RCC 7860 (cell line): Measurements from ENCODE around the gene P2RY2.

ENCODE experiments used
- DNase-seq: peaks from one replicate; pipeline ENCODE4 v3.0.0-alpha.2; 2015; ENCODE audit warnings: low spot score
- FAIRE-seq: peaks from 2 replicates; lab custom pipeline; 2012; peaks lifted over from hg19 to GRCh38; lab: Jason Lieb, UNC

Gene P2RY2

GRCh38 chr11:73203790-73204189 is 14.3 kb upstream of the P2RY2 start:
- no peak for DNase-seq
- FAIRE-seq = no peak

GRCh38 chr11:73204711-73205121 is 13.4 kb upstream of the P2RY2 start:
- FAIRE-seq (no peak), DNase-seq (no peak)

GRCh38 chr11:73205661-73206343 is 12.3 kb upstream of the P2RY2 start:
- DNase-seq (no peak), FAIRE-seq (no peak)

GRCh38 chr11:73206801-73207200 is 11.3 kb upstream of the P2RY2 start:
- DNase-seq = no peak
- no peak for FAIRE-seq

GRCh38 chr11:73209892-73210291 is 8.2 kb upstream of the P2RY2 start:
- DNase-seq = no peak
- no peak for FAIRE-seq

GRCh38 chr11:73210916-73211667 is 7.0 kb upstream of the P2RY2 start:
- FAIRE-seq (no peak), DNase-seq (no peak)

- DNase-seq (no peak), FAIRE-seq (no peak)
Observed at GRCh38 chr11:73213196-73214143, 4.6 kb upstream of the P2RY2 start.

- FAIRE-seq = no peak
- no peak for DNase-seq
Observed at GRCh38 chr11:73215191-73216134, 2.6 kb upstream of the P2RY2 start.

- DNase-seq (no peak), FAIRE-seq (no peak)
Observed at GRCh38 chr11:73216465-73216864, 1.6 kb upstream of the P2RY2 start.

GRCh38 chr11:73217131-73217809 is 811 bp upstream of the P2RY2 start:
- no peak for FAIRE-seq

GRCh38 chr11:73217810-73218105 is 323 bp upstream of the P2RY2 start:
- no peak for FAIRE-seq
- DNase-seq = no peak

More at GRCh38 chr11:73217131-73217809, 811 bp upstream of the P2RY2 start:
- DNase-seq = no peak

- no peak for DNase-seq
- no peak for FAIRE-seq
Observed at GRCh38 chr11:73218830-73219215, 742 bp downstream of the P2RY2 start.

GRCh38 chr11:73219396-73220285 is 1.6 kb downstream of the P2RY2 start:
- no peak for DNase-seq
- no peak for FAIRE-seq

- FAIRE-seq (no peak), DNase-seq (no peak)
Observed at GRCh38 chr11:73221451-73221850, 3.4 kb downstream of the P2RY2 start.

GRCh38 chr11:73221996-73222395 is 3.9 kb downstream of the P2RY2 start:
- DNase-seq = no peak
- no peak for FAIRE-seq

- FAIRE-seq (no peak), DNase-seq (no peak)
Observed at GRCh38 chr11:73223998-73224730, 6.1 kb downstream of the P2RY2 start.

- DNase-seq (no peak), FAIRE-seq (no peak)
Observed at GRCh38 chr11:73225001-73225686, 7.1 kb downstream of the P2RY2 start.

- no peak for DNase-seq
Observed at GRCh38 chr11:73225851-73226250, 7.8 kb downstream of the P2RY2 start.

More at GRCh38 chr11:73225851-73226250, 7.8 kb downstream of the P2RY2 start:
- FAIRE-seq = no peak
